Heart left ventricle (tissue), 13 donors: ENCODE measurements around the gene TRAF3.

ENCODE experiments used
- CTCF ChIP-seq, 12 donors: fragments of 200-600 bp; sonication (generic) in 4 of 12; IDR thresholded peaks; one replicate each; pipeline versions ENCODE4 v1.5.0 to v1.8.0; 2018 to 2022; ENCODE audit warnings: antibody characterized with exemption in 12 of 12, mild to moderate bottlenecking in 5 of 12
- POLR2A ChIP-seq, 2 donors: fragments of 450-650 bp; IDR thresholded peaks; one replicate each; pipeline ENCODE4 v1.6.1; 2017; ENCODE audit warnings: antibody characterized with exemption in 2 of 2, mild to moderate bottlenecking in 2 of 2, moderate library complexity in 2 of 2
- donor health status: ischemic (EF 13 %, LVEDD 7.1; RV severe dilation, severe dysfunction).
- donor health status: DM: no; HTN: yes; CAD: no.
- donor health status: DM: no; HTN: no; CAD: no.
- donor health status: ischemic (EF 25% LVEDD 6.9; RV normal size, moderate dysfunction).
- donor health status: ischemic (EF 25% LVEDD 5.7; RV mildly dilated, moderate dysfunction).
- donor health status: ischemic (EF 35%, LVEDD 5.7; RV mildly dilated, moderate dysfunction).
- donor health status: nonischemic (EF 11% LVEDD 7.7; RV severe dilation, severe dysfunction).
- donor health status: DM: yes; HTN: yes; CAD: no.
- donor health status: PGD.
- donor health status: ischemic (EF 29% LVEDD 5.4; RV normal size, mild dysfunction).
- donor health status: nonischemic (EF 23%, LVEDD 6.1; RV moderate dilation, normal function).

DNA sequence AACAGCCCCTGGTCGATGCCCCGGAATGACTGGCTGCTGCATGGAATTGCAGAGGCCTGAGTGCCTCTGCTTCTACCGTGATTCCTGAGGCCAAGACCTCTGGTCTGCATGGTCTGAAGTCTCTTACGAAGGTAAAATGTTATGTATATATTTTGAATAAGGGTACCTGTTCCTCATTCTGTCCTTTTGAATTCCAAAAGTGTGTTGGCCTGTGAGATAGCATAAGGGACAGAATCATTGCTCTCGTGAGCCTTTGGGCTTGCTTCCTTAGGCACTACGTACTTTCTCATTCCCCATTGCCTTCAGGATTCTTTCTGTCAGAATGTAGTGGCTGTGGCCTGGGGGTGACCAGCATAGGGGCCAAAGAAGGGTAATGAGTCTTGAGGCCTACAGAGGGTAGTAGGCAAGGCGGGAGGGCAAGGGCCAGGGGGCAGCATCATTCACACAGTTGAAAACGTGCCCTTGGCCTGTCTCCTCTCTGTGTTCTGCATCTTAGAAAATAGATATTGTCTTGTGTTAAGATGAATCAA is 19.5 kb downstream of the TRAF3 start:
- TF ChIP-seq CTCF (IDR thresholded peaks at IDR 0.05) (no peak), POLR2A (IDR thresholded peaks at IDR 0.05) (no peak)
